Astrocyte (in vitro differentiated cells and primary cell): ENCODE results near the gene NKAIN4.

Experiments used
- EZH2 ChIP-seq: IDR thresholded peaks from 2 replicates; pipeline ENCODE4 v1.6.1; 2012; ENCODE audit warnings: mild to moderate bottlenecking, low read length, inconsistent platforms; ENCODE audit not compliant: insufficient read depth
- TF ChIP-seq, protein P1 (sequence below): IDR thresholded peaks from 2 replicates; pipeline ENCODE4 v1.5.1; 2011; ENCODE audit warnings: low read depth, mild to moderate bottlenecking, inconsistent platforms, low read length, moderate library complexity; ENCODE audit not compliant: insufficient read depth

- TF ChIP-seq, protein P1, sequence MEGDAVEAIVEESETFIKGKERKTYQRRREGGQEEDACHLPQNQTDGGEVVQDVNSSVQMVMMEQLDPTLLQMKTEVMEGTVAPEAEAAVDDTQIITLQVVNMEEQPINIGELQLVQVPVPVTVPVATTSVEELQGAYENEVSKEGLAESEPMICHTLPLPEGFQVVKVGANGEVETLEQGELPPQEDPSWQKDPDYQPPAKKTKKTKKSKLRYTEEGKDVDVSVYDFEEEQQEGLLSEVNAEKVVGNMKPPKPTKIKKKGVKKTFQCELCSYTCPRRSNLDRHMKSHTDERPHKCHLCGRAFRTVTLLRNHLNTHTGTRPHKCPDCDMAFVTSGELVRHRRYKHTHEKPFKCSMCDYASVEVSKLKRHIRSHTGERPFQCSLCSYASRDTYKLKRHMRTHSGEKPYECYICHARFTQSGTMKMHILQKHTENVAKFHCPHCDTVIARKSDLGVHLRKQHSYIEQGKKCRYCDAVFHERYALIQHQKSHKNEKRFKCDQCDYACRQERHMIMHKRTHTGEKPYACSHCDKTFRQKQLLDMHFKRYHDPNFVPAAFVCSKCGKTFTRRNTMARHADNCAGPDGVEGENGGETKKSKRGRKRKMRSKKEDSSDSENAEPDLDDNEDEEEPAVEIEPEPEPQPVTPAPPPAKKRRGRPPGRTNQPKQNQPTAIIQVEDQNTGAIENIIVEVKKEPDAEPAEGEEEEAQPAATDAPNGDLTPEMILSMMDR: no peak
- TF ChIP-seq EZH2: no peak
Measured at GRCh38 chr20:63270606-63271325, 16.5 kb upstream of the NKAIN4 start.
